ENCODE data around the gene HBZ. TPM values are rescaled to one million over a fixed set of nuclear protein-coding genes. Genes with fewer than 3 reads are reported as not detected.

The HBZ gene
- total and polyA plus RNA-seq, 2 of the 13 experiments (the other 11 are each of a cell fraction or from before 2014, with no cell fraction given): 0.21 TPM; not detected in 1

DNA sequence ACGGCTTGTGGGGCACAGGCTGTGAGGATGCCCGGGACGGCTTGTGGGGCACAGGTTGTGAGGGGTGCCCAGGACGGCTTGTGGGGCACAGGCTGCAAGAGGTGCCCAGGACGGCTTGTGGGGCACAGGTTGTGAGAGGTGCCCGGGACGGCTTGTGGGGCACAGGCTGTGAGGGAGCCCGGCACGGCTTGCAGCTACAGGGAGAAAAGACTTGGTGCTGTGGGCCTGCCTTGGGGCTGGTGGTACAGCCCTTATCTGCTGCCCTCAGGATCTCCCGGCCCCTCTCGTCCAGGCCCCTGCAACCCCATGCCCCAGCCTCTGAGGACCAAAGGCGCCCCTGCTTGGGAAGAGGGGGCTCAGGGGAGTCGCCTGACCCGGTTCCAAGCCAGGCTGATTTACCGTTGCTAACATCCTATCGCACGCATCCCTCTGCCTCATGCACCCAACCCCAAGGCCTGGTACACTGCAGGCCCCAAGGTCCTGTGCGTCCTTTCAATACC is 8.3 kb downstream of the HBZ start (continued):
- TF ChIP-seq, protein P1, sequence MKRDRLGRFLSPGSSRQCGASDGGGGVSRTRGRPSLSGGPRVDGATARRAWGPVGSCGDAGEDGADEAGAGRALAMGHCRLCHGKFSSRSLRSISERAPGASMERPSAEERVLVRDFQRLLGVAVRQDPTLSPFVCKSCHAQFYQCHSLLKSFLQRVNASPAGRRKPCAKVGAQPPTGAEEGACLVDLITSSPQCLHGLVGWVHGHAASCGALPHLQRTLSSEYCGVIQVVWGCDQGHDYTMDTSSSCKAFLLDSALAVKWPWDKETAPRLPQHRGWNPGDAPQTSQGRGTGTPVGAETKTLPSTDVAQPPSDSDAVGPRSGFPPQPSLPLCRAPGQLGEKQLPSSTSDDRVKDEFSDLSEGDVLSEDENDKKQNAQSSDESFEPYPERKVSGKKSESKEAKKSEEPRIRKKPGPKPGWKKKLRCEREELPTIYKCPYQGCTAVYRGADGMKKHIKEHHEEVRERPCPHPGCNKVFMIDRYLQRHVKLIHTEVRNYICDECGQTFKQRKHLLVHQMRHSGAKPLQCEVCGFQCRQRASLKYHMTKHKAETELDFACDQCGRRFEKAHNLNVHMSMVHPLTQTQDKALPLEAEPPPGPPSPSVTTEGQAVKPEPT (CRISPR knock-in tag; IDR thresholded peaks at IDR 0.05; ENCODE audit: low read depth): no peak
- no peak for TF ChIP-seq PLSCR1 (CRISPR knock-in tag; IDR thresholded peaks at IDR 0.05; ENCODE audit: borderline replicate concordance)
- no peak for TF ChIP-seq PLRG1 (conservative IDR thresholded peaks at IDR 0.05)
- no peak for TF ChIP-seq NR1H2 (CRISPR knock-in tag; IDR thresholded peaks at IDR 0.05; ENCODE audit: borderline replicate concordance, low read depth)

DNA sequence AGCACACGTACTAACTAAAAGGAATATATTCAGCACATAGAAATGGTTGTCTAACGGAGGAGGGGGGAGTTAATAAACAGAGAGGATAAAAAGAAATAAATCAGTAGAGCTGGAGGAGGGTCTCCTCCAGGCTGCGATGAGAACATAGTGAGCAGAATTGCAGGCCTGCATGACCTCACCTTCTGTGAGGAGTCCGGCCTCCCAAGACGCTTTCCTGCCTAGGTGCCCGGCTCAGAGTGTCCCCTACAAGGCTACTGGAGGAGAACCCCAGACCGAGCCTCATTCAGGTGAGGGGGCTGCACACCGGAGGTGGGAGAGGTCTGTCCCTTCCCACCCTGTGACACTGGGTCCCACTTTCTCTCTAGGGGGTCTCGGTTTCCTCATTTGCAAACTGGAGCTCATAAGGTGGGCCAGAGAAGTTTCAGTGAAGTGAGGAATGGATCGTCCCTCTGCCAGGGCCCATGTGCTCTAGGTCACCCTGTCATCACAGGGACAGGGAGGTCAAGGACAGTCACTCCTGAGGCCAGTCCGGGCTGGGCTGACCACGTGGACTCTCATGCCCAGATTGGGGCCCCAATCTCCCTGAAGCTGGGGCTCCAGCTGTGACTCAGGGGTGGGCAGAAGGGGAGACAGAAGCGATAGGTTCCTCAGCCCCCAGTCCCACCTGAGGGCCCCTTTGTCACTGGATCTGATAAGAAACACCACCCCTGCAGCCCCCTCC is 10.0 kb downstream of the HBZ start:
- DNase-seq (ENCODE audit: low spot score) (no peak), FAIRE-seq (no peak), ATAC-seq (peak; percentile 47)
- Histone ChIP-seq H3K36me3 (replicated peaks in 1 of 2; ENCODE audit: control insufficient read depth in 1 of 2, insufficient read depth in 2 of 2, low read length in 2 of 2) (no peaks in the 10 kb centered on the region), H2AFZ (ENCODE audit: low read length) (no peak overlapping the region), H3K4me2 (ENCODE audit: low read depth, low read length) (peak overlapping the region; percentile 21; the same call in 1 of the 2 replicates), H3K4me3 (replicated peaks in 1 of 3; ENCODE audit: insufficient read depth in 1 of 3, low read depth in 2 of 3, low read length in 3 of 3) (no peak overlapping the region; a peak in 1 of 6 replicates), H3K9me3 (ENCODE audit: low read length) (no peaks in the 10 kb centered on the region), H3K4me1 (ENCODE audit: insufficient read depth, low read length) (peaks cover 38% of the 10 kb centered on the region), H3K27me3 (ENCODE audit: control insufficient read depth in 1 of 2, insufficient read depth in 2 of 2, low read length in 2 of 2) (peaks cover 18 to 62% of the 10 kb centered on the region in 2 experiments), H4K20me1 (ENCODE audit: insufficient read depth, low read length) (peaks cover 3% of the 10 kb centered on the region; the same call in 1 of the 2 replicates), H3K9ac (ENCODE audit: insufficient read depth, low read depth, low read length) (no peak overlapping the region), H3K79me2 (ENCODE audit: insufficient read depth, low read length) (no peaks in the 10 kb centered on the region), H3K27ac (ENCODE audit: extremely low read length, insufficient read depth, low read length) (no peak overlapping the region)
- 54% methylated on average over 9 of the region's 13 CpGs for WGBS (ENCODE audit: low lambda C conversion rate)
- CTCF ChIA-PET (ENCODE audit: low intra/inter-chr PET ratio, low total read pairs): no interaction called here
- BruUV-seq (replicated peaks): no TSS peak
- in situ Hi-C loops (cut with HindIII; ENCODE audit: extremely low pct_ligation_motif_present, low pct_unique_long_range_greater_than_20kb): no loop called here
- intact Hi-C loops (cut with micrococcal nuclease; ENCODE audit: unreplicated experiment): no loop called here
- POLR2A ChIA-PET: no interaction called here
- TF ChIP-seq HIVEP1 (CRISPR knock-in tag; IDR thresholded peaks at IDR 0.05) (0 out of 2 replicates have a peak, but pooled peaks have one; percentile 28), ZNF563 (CRISPR knock-in tag; IDR thresholded peaks at IDR 0.05) (no peak), MYC (CRISPR knock-in tag; IDR thresholded peaks at IDR 0.05; ENCODE audit: borderline replicate concordance) (peak; percentile 84), HDAC2 (CRISPR knock-in tag; IDR thresholded peaks at IDR 0.05) (0 out of 2 replicates have a peak, but pooled peaks have one; percentile 25), JUND (CRISPR knock-in tag; IDR thresholded peaks at IDR 0.05) (0 out of 2 replicates have a peak, but pooled peaks have one; percentile 31), SAFB2 (CRISPR knock-in tag; IDR thresholded peaks at IDR 0.05; ENCODE audit: borderline replicate concordance, low read depth) (no peak), ZNF232 (CRISPR knock-in tag; IDR thresholded peaks at IDR 0.05; ENCODE audit: borderline replicate concordance) (no peak), TGIF2 (CRISPR knock-in tag; IDR thresholded peaks at IDR 0.05) (peak; percentile 59; the same call in 1 of the 2 replicates), ZFY (CRISPR knock-in tag; IDR thresholded peaks at IDR 0.05) (0 out of 2 replicates have a peak, but pooled peaks have one; percentile 24), ASH2L (IDR thresholded peaks at IDR 0.05; ENCODE audit: insufficient read length, low read depth, low read length) (no peak), KDM5B (CRISPR knock-in tag; IDR thresholded peaks at IDR 0.05; ENCODE audit: borderline replicate concordance) (peak; percentile 48; the same call in 1 of the 2 replicates), SAP130 (CRISPR knock-in tag; IDR thresholded peaks at IDR 0.05; ENCODE audit: low read depth) (peak; percentile 83)
- TF ChIP-seq, protein P2, sequence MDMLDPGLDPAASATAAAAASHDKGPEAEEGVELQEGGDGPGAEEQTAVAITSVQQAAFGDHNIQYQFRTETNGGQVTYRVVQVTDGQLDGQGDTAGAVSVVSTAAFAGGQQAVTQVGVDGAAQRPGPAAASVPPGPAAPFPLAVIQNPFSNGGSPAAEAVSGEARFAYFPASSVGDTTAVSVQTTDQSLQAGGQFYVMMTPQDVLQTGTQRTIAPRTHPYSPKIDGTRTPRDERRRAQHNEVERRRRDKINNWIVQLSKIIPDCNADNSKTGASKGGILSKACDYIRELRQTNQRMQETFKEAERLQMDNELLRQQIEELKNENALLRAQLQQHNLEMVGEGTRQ (IDR thresholded peaks at IDR 0.05; ENCODE audit: low read depth, low read length): peak; percentile 32
- TF ChIP-seq, protein P2 (CRISPR knock-in tag; IDR thresholded peaks at IDR 0.05; ENCODE audit: borderline replicate concordance): peak; percentile 56; the same call in 1 of the 2 replicates
